Kasumi-1 (cell line): ENCODE data around the gene PTGFRN.
"Not testable (repeated sequence)": the region's sequence is repeated elsewhere in the genome, so short reads cannot be mapped to it uniquely, and the experiment has no call there.

ENCODE experiments used
- DNase-seq, 2 experiments: peaks; one replicate each; lab custom pipeline; 2025; lab: John Stamatoyannopoulos, UW

PTGFRN gene

DNA sequence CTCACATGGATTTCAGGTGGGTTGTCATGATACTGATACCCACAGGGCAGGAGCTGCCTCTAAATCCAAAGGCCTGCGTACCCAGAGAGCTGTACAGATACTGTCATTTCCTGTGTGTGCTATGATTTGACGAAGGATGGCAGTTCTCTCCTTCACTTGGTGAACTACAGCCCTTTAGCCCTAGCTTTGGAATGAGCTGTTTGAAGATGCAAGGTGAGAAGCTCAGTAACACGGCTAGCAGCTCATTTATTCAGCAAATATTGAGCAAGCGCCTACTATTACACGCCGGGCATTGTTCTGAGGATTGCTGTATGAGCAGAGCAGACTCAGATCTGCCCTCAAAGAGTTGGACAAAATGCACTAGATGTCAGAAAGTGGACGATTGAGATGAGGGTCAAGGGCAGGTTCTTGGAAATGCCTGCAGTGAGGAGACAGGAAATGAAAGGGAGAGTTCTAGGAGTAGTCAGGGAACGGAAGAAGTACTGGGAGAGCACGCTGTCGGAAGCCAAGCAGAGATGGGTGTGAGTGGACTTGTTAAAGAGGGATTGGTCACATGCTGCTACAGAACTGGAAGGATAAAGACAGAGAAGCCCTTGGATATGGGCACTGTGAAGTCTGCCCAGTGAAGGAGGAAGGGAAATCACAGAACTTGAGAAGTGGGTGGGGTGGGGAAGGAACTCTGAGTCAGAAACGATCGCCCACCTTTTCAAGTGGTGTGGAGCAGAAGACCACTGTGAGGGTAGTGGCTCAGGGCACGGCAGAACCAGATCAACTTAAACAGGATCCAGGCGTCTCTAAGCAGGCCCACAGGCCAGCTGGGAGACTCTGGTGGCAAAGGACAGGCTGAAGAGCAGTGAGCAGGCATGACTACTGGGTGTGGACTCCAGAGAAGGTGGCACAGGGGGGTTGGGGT lies 7.1 kb downstream of the PTGFRN start:
- no peak for DNase-seq

GRCh38 chr1:116918714-116919357 lies 9.1 kb downstream of the PTGFRN start:
- no peak for DNase-seq

DNA sequence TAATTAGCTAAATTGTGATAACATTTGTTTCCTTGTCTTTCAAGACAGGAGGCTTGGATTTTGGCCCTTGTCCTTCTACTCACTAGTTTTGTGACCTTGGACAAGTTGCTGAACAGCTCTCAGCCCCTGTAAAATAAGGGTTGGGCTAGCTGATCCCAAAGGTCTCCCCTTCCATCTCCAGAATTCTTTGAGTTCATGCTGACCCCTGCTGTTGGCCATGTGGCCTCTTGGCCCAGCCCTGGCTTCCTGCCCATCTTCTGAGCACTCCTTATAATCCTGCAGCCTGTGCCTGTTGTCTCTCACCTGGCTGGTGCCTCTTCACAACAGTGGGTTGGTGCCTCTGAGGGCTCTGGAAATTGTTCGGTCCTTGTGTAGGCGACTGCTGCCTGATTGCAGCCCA lies 10.1 kb downstream of the PTGFRN start:
- DNase-seq = no peak

DNA sequence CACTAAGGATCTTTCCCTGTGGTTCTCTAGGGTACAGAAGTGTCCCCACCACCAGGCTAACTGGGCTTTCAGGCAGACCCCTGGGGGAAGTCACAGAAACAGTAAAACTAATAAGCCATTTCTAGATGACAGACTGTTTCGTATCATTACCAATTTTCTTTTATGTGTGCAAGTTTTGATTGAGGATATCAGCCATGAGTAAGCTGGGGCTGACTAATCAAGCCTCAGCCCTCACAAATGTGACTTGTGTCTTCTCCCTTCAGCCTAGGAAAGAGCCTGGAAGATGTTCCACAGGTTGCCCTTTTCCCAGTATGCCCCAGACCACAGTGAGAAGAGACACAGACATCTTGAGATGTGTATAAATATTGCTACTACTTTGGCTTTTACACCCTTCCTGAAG lies 10.5 kb downstream of the PTGFRN start:
- DNase-seq = no peak

- no peak for DNase-seq
Measured at GRCh38 chr1:116921301-116921885, 11.7 kb downstream of the PTGFRN start.

DNA sequence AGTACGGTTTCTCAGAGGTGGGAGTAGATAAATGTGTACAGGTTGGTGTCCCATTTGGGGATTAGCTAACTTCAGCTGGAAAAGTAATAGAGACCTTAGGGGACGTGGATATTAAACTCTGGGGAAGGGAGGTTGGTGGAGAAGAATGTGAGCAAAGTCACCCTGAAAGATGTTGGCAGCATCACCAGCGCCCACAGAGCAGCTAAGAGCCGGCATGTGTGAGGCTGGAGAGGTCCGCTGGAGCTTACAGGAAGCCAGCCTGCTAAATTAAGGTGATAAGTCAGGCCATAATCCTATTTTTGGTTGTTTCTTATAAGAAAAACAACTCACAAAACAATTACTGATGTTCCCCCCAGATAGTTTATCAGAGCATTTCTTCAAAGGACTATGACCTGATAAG lies 12.2 kb downstream of the PTGFRN start:
- no peak for DNase-seq

GRCh38 chr1:116923421-116923820 lies 13.7 kb downstream of the PTGFRN start:
- DNase-seq = no peak

- DNase-seq = no peak
Measured at GRCh38 chr1:116927049-116927798, 17.5 kb downstream of the PTGFRN start.

DNA sequence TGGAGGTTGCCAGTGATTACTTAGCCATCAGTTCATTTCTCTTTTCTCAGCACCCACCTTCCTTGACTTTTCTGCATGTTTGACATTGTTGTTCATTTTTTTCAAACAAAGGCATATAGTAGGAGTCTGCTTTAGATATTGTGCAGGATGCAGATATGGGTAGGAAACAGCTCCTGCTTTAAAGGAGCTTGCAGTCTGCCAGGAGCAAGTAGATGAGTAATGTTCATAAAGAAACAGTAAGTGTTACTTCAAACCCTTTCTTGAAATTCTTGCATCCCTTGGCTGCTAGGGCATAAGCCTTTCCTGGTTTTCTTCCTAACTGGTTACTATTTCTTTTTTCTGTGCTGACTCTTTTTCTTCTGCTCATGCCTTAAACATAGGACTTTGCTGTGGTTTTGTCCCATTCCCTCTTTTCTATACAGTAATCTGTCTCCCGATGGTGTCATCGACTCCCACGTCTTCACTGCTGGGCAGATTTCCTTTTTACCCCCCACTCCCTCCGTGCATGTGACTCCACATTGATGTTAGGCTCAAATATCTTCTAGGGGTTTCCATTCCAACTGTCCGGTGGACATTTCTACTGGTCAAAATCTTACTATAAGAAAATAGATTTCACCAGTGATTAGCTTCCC lies 20.4 kb downstream of the PTGFRN start:
- no peak for DNase-seq

DNA sequence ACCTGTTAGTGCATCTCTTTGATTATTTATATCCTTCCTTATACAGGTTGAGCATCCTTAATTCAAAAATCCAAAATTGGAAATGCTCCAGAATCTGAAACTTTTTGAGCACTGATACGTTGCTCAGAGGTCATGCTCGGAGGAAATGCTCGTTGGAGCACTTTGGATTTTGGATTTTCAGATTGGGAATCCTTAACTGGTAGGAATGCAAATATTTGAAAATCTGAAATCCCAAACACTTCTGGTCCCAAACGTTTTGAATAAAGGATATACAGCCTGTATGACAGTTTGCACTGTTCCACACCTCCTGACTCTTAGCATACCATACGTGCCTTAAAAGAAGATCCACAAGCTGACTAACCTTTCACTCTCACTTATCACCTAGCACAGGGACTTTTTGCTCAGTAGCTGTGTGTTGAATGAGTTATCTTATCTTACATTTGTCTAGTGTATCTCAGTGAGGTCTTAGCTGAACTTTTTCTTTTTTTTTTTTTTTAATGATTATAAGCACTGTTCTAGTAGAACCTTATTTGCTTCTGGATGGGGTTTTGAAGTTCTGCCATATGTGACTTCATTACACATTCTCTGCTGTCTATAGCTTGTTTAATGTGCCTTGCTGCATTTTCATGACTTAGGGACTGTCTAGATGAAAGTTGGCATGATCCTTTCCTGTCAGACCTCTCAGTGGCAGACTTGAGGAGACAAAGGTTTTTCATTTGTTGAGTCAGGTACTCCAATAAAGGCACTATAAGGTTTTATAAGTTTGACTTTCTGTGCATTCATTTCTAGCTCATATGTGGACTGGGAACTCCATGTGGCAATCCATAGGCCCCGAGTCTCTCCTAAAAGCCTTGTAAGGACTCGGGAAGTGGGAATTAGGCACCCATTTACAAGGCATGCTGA lies 21.6 kb downstream of the PTGFRN start:
- DNase-seq = no peak

DNA sequence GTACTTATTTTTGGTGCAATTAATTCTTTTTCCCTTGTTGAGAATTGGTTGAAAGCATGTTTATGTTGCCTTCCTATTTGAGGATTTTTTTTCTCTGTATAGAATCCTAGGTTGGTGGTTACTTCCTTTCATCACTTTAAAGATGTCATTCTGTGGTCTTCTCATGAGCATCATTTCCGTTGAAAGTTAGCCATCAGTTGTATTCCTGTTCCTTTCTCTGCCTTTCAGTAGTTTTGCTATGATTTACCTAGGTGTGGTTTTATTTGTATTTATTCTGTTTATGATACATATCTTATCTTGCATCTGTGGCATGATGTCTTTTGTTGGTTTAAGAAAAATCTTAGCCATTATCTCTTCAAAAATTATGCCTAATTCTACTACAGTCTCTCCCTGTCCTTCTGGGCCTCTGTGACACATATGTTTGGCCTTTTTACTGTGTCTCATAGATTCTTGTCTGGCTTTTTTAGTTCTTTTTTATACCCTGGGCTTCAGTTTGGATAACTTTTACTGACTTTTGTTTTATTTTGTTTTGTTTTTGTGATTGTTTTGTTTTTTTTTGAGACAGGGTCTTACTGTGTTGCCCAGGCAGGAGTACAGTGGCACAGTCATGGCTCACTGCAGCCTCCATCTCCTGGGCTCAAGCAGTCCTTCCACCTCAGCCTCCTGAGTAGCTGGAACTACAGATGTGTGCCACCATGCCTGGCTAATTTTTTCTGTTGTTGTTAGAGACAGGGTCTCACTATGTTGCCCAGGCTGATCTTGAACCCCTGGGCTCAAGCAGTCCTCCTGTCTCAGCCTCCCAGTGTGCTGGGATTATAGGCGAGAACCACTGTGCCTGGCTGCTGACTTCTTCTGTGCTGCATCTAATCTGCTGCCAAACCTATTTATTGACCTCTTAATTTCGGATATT lies 24.1 kb downstream of the PTGFRN start:
- no peak for DNase-seq

- DNase-seq = peak; percentile 39 to 62
Measured at GRCh38 chr1:116934586-116935207, 25.0 kb downstream of the PTGFRN start.

DNA sequence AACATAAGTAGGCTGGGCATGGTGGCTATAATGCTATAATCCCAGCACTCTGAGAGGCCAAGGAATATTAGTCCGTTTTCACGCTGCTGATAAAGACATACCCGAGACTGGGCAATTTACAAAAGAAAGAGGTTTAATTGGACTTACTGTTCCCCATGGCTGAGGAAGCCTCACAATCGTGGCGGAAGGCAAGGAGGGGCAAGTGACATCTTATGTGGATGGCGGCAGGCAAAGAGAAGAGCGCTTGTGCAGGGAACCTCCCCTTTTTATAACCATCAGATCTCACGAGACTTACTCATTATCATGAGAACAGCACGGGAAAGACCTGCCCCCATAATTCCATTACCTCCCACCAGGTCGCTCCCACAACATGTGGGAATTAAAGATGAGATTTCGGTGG lies 28.5 kb downstream of the PTGFRN start:
- DNase-seq = no peak

GRCh38 chr1:116939780-116940543 lies 30.2 kb downstream of the PTGFRN start:
- DNase-seq = not testable (repeated sequence)

DNA sequence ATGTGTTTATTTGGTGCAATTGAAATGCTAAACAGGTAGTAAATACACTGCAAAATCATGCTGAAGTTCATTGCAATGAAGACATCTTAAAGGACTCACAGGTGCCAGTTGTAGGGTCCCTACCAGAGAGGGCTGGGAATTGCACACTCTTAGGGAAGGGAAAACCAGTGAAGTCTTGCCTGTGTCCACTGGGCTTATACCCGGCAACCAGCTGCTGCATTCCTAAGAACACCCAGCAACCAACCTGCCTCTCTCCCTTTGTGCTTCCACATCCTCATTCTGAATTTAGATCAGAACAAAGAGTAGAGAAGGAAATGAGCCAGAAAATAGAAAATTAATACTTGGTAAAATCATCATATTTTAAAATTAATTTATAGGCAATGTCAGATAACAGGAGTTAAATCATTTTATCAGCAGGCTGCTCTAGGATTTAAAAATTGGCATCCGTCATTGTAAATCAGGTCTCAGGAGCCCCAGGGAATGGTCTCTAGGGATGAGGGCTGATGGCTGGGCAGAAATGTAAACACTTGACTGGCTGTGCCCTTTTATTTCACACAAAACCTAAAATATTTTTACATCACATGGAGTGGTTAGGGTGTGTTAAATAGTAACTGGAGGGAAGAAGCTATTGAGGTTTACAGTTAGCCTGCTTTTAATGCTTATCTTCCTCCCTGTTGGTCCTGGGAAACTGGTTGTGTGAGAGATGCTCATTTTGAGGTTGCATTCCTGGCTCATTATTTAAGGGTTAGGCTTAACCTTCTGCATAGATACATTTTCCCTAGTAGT lies 31.3 kb downstream of the PTGFRN start:
- no peak for DNase-seq

GRCh38 chr1:116941670-116942069 lies 32.0 kb downstream of the PTGFRN start:
- DNase-seq = no peak

- DNase-seq = no peak
Measured at GRCh38 chr1:116942344-116942743, 32.6 kb downstream of the PTGFRN start.

- no peak for DNase-seq
Measured at GRCh38 chr1:116943438-116943837, 33.7 kb downstream of the PTGFRN start.
